Endothelial cell of umbilical vein (primary cell): ENCODE data around the gene SFMBT2. TPM values are rescaled to one million over a fixed set of nuclear protein-coding genes. Genes with fewer than 3 reads are reported as not detected.

Experiments
- BruUV-seq: library from RNA; stranded (reverse); fragments of 400-500 nt; replicated peaks from 2 replicates; lab custom pipeline; 2021; lab: Mats Ljungman, UMichigan
- CTCF ChIA-PET: fragments of 300-600, 350-600 bp; sonication (Branson Sonifier 250); formaldehyde crosslinking; loops from one replicate; lab custom pipeline; 2021; ENCODE audit warnings: antibody characterized with exemption, inconsistent platforms; lab: Charles Lee
- POLR2A ChIA-PET: fragments of 300-600, 350-600 bp; sonication (Branson Sonifier 250); formaldehyde crosslinking; loops from one replicate; lab custom pipeline; 2021; ENCODE audit warnings: antibody characterized with exemption, inconsistent platforms; lab: Charles Lee
- DNase-seq: peaks from one replicate; pipeline ENCODE4 v3.0.0-alpha.2; 2011; ENCODE audit warnings: low read depth, low spot score
- FAIRE-seq: peaks from 2 replicates; lab custom pipeline; 2011; peaks lifted over from hg19 to GRCh38; lab: Jason Lieb, UNC
- H2AFZ ChIP-seq: 2 replicates; pipeline ENCODE4 v1.6.0; 2012; ENCODE audit warnings: low read depth, low read length, control low read depth, inconsistent platforms
- H3K27ac ChIP-seq: 2 replicates; pipeline ENCODE4 v1.5.1; 2011; ENCODE audit warnings: low read depth, mild to moderate bottlenecking, control low read depth, low read length, moderate library complexity; ENCODE audit not compliant: insufficient read depth
- H3K27me3 ChIP-seq, 2 experiments: 2 replicates each; pipeline versions ENCODE4 v1.6.0 to v1.6.1; 2011; ENCODE audit warnings: low read length in 2 of 2, mixed read lengths in 1 of 2; ENCODE audit not compliant: control insufficient read depth in 2 of 2, insufficient read depth in 2 of 2
- H3K36me3 ChIP-seq, 2 experiments: 2 replicates in 1 of 2; 3 replicates in 1 of 2; pipeline ENCODE4 v1.5.1; 2011; ENCODE audit warnings: low read length in 2 of 2, mild to moderate bottlenecking in 1 of 2, moderate library complexity in 1 of 2; ENCODE audit not compliant: control insufficient read depth in 2 of 2, insufficient read depth in 2 of 2; ENCODE audit errors: extremely low read depth in 1 of 2
- H3K4me1 ChIP-seq: 3 replicates; pipeline ENCODE4 v1.5.1; 2011; ENCODE audit warnings: mild to moderate bottlenecking, low read length; ENCODE audit not compliant: control insufficient read depth, insufficient read depth; ENCODE audit errors: extremely low read depth
- H3K4me2 ChIP-seq: 2 replicates; pipeline ENCODE4 v1.6.1; 2011; ENCODE audit warnings: low read length, control low read depth, mixed read lengths; ENCODE audit not compliant: insufficient read depth
- H3K4me3 ChIP-seq, 3 experiments: fragments of 200-600 bp in 1 of 3; sonication (generic), shearing (Covaris generic) in 1 of 3; replicated peaks in 1 of 3; 2 replicates each; pipeline ENCODE4 v1.5.1; 2011 to 2016; ENCODE audit warnings: control low read depth in 3 of 3, low read length in 3 of 3, mild to moderate bottlenecking in 2 of 3, inconsistent platforms in 1 of 3, low read depth in 1 of 3, moderate library complexity in 1 of 3; ENCODE audit not compliant: insufficient read depth in 1 of 3
- H3K79me2 ChIP-seq: 2 replicates; pipeline ENCODE4 v1.6.0; 2012; ENCODE audit warnings: low read length, inconsistent platforms; ENCODE audit not compliant: control insufficient read depth, insufficient read depth
- H3K9ac ChIP-seq: replicated peaks from 2 replicates; pipeline ENCODE3; 2011; ENCODE audit warnings: low read length, control low read depth; ENCODE audit not compliant: insufficient read depth; ENCODE audit errors: extremely low read depth
- H3K9me1 ChIP-seq: replicated peaks from 3 replicates; pipeline ENCODE4 v1.6.0; 2011; ENCODE audit warnings: mild to moderate bottlenecking, low read length; ENCODE audit not compliant: control insufficient read depth, insufficient read depth; ENCODE audit errors: extremely low read depth
- H3K9me3 ChIP-seq: replicated peaks from 2 replicates; pipeline ENCODE4 v1.5.1; 2012; ENCODE audit warnings: low read length, inconsistent platforms; ENCODE audit not compliant: control insufficient read depth, insufficient read depth
- H4K20me1 ChIP-seq: replicated peaks from 2 replicates; pipeline ENCODE3; 2011; ENCODE audit warnings: mild to moderate bottlenecking, low read length; ENCODE audit not compliant: control insufficient read depth, insufficient read depth; ENCODE audit errors: extremely low read depth
- EZH2 ChIP-seq: IDR thresholded peaks from 2 replicates; pipeline ENCODE4 v1.6.1; 2012; ENCODE audit warnings: borderline replicate concordance, low read depth, mild to moderate bottlenecking, moderate library complexity, low read length, inconsistent platforms; ENCODE audit not compliant: severe bottlenecking
- FOS ChIP-seq: IDR thresholded peaks from 2 replicates; pipeline ENCODE4 v1.6.1; 2011; ENCODE audit warnings: mild to moderate bottlenecking, low read length, moderate library complexity, borderline replicate concordance; ENCODE audit not compliant: insufficient read depth
- GATA2 ChIP-seq: IDR thresholded peaks from 2 replicates; pipeline ENCODE4 v1.7.0; 2011; ENCODE audit warnings: low read depth, mild to moderate bottlenecking, moderate library complexity, mixed read lengths, low read length; ENCODE audit not compliant: insufficient read length, insufficient read depth
- JUN ChIP-seq: IDR thresholded peaks from 2 replicates; pipeline ENCODE4 v1.6.1; 2011; ENCODE audit warnings: borderline replicate concordance, low read depth; ENCODE audit not compliant: insufficient read length, insufficient read depth
- MAX ChIP-seq: IDR thresholded peaks from 2 replicates; pipeline ENCODE4 v1.6.1; 2011; ENCODE audit not compliant: insufficient read depth, insufficient read length
- MYC ChIP-seq: IDR thresholded peaks from one replicate; pipeline ENCODE4 v1.6.1; 2011; ENCODE audit warnings: mild to moderate bottlenecking, low read depth, low read length
- POLR2A ChIP-seq: IDR thresholded peaks from 2 replicates; pipeline ENCODE4 v1.6.1; 2012; ENCODE audit warnings: low read depth, mild to moderate bottlenecking, control low read depth, low read length
- POLR2AphosphoS5 ChIP-seq: IDR thresholded peaks from 2 replicates; pipeline ENCODE4 v1.6.1; 2012; ENCODE audit warnings: low read depth, mild to moderate bottlenecking, control low read depth, low read length, moderate library complexity; ENCODE audit not compliant: insufficient read depth
- dilution Hi-C: fragments of 300-500 bp; cut with MboI; formaldehyde crosslinking; loops from one replicate; pipeline ENCODE4 v1.15.0; 2019; ENCODE audit warnings: low sequenced_read_pairs; ENCODE audit not compliant: extremely low pct_ligation_motif_present
- intact Hi-C: fragments of 100-400 bp; cut with micrococcal nuclease; formaldehyde crosslinking; loops from one replicate; pipeline ENCODE4 v1.10.0; 2022
- polyA plus RNA-seq, 4 experiments: library from polyadenylated mRNA; depleted of rRNA in 3 of 4; stranded (reverse) in 3 of 4; unstranded in 1 of 4; fragments of >200 nt; gene quantifications; 2 replicates each; pipeline versions ENCODE4 v1.2.1 to v1.2.3, GENCODE V29; 2011 to 2012; ENCODE audit warnings: missing spikeins in 1 of 4
- total RNA-seq: library from RNA; stranded (reverse); gene quantifications from 2 replicates; pipeline ENCODE4 v1.2.3, GENCODE V29; 2021
- TF ChIP-seq, protein P1 (sequence below), 2 donors: IDR thresholded peaks; 1 replicate in 1 of 2; 2 replicates in 1 of 2; pipeline ENCODE4 v1.5.1; 2011; ENCODE audit warnings: low read length in 2 of 2, mild to moderate bottlenecking in 2 of 2, moderate library complexity in 2 of 2, control low read depth in 1 of 2, inconsistent platforms in 1 of 2, low read depth in 1 of 2; ENCODE audit not compliant: insufficient read depth in 1 of 2; ENCODE audit errors: extremely low read depth in 1 of 2

The SFMBT2 gene
- total and polyA plus RNA-seq, 2 donors (not counting 3 experiments of a cell fraction or from before 2014, with no cell fraction given): 0.14 to 0.64 TPM

GRCh38 chr10:7301006-7301778 lies 109.6 kb downstream of the SFMBT2 start:
- Histone ChIP-seq H3K27ac (no peak overlapping the region), H3K9me1 (no peaks in the 10 kb centered on the region), H2AFZ (no peak overlapping the region), H3K36me3 (no peaks in the 10 kb centered on the region), H3K4me3 (no peak overlapping the region), H3K4me2 (no peak overlapping the region), H3K9me3 (no peaks in the 10 kb centered on the region), H3K79me2 (no peaks in the 10 kb centered on the region), H3K4me1 (no peaks in the 10 kb centered on the region), H3K27me3 (no peaks in the 10 kb centered on the region), H3K9ac (no peak overlapping the region), H4K20me1 (no peaks in the 10 kb centered on the region)
- intact Hi-C loops: no loop called here
- ChIA-PET POLR2A (no interaction called here), CTCF (no interaction called here)
- FAIRE-seq: no peak
- BruUV-seq: no TSS peak
- no peak for DNase-seq
- TF ChIP-seq MYC (no peak), MAX (no peak), GATA2 (no peak)
- dilution Hi-C loops: no loop called here

- ChIA-PET POLR2A (no interaction called here), CTCF (no interaction called here)
- no peak overlapping the region for H2AFZ ChIP-seq
- no peak overlapping the region for H3K4me3 ChIP-seq
- no peak overlapping the region for H3K4me2 ChIP-seq
- no peaks in the 10 kb centered on the region for H3K27me3 ChIP-seq
- DNase-seq: no peak
- dilution Hi-C loops (no loop called here), intact Hi-C loops (no loop called here)
- no peak for FAIRE-seq
- no peaks in the 10 kb centered on the region for H3K36me3 ChIP-seq
- H3K9ac ChIP-seq: no peak overlapping the region
- no TSS peak for BruUV-seq
- TF ChIP-seq GATA2: no peak
- TF ChIP-seq, protein P1, sequence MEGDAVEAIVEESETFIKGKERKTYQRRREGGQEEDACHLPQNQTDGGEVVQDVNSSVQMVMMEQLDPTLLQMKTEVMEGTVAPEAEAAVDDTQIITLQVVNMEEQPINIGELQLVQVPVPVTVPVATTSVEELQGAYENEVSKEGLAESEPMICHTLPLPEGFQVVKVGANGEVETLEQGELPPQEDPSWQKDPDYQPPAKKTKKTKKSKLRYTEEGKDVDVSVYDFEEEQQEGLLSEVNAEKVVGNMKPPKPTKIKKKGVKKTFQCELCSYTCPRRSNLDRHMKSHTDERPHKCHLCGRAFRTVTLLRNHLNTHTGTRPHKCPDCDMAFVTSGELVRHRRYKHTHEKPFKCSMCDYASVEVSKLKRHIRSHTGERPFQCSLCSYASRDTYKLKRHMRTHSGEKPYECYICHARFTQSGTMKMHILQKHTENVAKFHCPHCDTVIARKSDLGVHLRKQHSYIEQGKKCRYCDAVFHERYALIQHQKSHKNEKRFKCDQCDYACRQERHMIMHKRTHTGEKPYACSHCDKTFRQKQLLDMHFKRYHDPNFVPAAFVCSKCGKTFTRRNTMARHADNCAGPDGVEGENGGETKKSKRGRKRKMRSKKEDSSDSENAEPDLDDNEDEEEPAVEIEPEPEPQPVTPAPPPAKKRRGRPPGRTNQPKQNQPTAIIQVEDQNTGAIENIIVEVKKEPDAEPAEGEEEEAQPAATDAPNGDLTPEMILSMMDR (IDR thresholded peaks at IDR 0.05; ENCODE audit: extremely low read depth in 1 of 2, insufficient read depth in 1 of 2, low read depth in 1 of 2, low read length in 2 of 2): no peak
- TF ChIP-seq FOS: no peak
- no peak for TF ChIP-seq POLR2A
- no peak for TF ChIP-seq POLR2AphosphoS5
- no peak for TF ChIP-seq MAX
- no peak for TF ChIP-seq JUN
- no peak for TF ChIP-seq MYC
- TF ChIP-seq EZH2: no peak
- no peaks in the 10 kb centered on the region for H3K9me3 ChIP-seq
- H3K27ac ChIP-seq: no peak overlapping the region
- no peaks in the 10 kb centered on the region for H3K4me1 ChIP-seq
- H4K20me1 ChIP-seq: no peaks in the 10 kb centered on the region
- no peaks in the 10 kb centered on the region for H3K79me2 ChIP-seq
- no peaks in the 10 kb centered on the region for H3K9me1 ChIP-seq
These were observed 110.4 kb downstream of the SFMBT2 start for GRCh38 chr10:7300384-7300971.
